ENCODE results near the gene VGLL1. TPM values are rescaled to one million over a fixed set of nuclear protein-coding genes. Genes with fewer than 3 reads are reported as not detected.

The VGLL1 gene
- total RNA-seq, 1 experiment from 2014 or later = not detected

- no peaks in the 10 kb centered on the region for H3K36me3 ChIP-seq (ENCODE audit: control insufficient read depth, insufficient read depth, low read length)
- no peak for TF ChIP-seq TCF7L2 (IDR thresholded peaks at IDR 0.05; ENCODE audit: low read depth, low read length)
- no peak for TF ChIP-seq SIN3A (IDR thresholded peaks at IDR 0.05; ENCODE audit: borderline replicate concordance, insufficient read depth, low read depth, low read length)
- TF ChIP-seq POLR2AphosphoS5 (IDR thresholded peaks at IDR 0.05; ENCODE audit: low read depth, low read length) = no peak
- no peak for TF ChIP-seq REST (IDR thresholded peaks at IDR 0.05; ENCODE audit: insufficient read depth in 1 of 2, low read depth in 2 of 2, low read length in 1 of 2)
- no peak for TF ChIP-seq CTCF (IDR thresholded peaks at IDR 0.05)
- no peaks in the 10 kb centered on the region for H3K27me3 ChIP-seq (ENCODE audit: control insufficient read depth, insufficient read depth, low read length)
- no peak overlapping the region for H3K27ac ChIP-seq (ENCODE audit: low read length)
- ATAC-seq (no peak), DNase-seq (ENCODE audit: low read depth, low spot score) (no peak)
- no peak overlapping the region for H3K4me3 ChIP-seq (ENCODE audit: low read depth in 2 of 2, low read length in 2 of 2)
- intact Hi-C loops (cut with micrococcal nuclease; ENCODE audit: unreplicated experiment) (no loop called here), in situ Hi-C loops (cut with HindIII; ENCODE audit: low pct_unique_long_range_greater_than_20kb, low sequenced_read_pairs) (no loop called here)
- no peaks in the 10 kb centered on the region for H3K9me3 ChIP-seq (ENCODE audit: control insufficient read depth, insufficient read depth, low read depth, low read length)
- CTCF ChIA-PET = no interaction called here
- POLR2A ChIA-PET = no interaction called here
- no TSS peak for BruUV-seq (replicated peaks)
- 0 out of 2 replicates have a peak, but pooled peaks cover 3% of the 10 kb centered on the region for H3K4me1 ChIP-seq (ENCODE audit: control insufficient read depth, insufficient read depth, low read length)
Observed at GRCh38 chrX:136586386-136586785, 54.4 kb downstream of the VGLL1 start.

- no peak for ATAC-seq
- DNase-seq (ENCODE audit: low read depth, low spot score) = no peak
- TF ChIP-seq TCF7L2 (IDR thresholded peaks at IDR 0.05; ENCODE audit: low read depth, low read length) = no peak
- no peak for TF ChIP-seq SIN3A (IDR thresholded peaks at IDR 0.05; ENCODE audit: borderline replicate concordance, insufficient read depth, low read depth, low read length)
- in situ Hi-C loops (cut with HindIII; ENCODE audit: low pct_unique_long_range_greater_than_20kb, low sequenced_read_pairs) = no loop called here
- Histone ChIP-seq H3K4me3 (ENCODE audit: low read depth in 2 of 2, low read length in 2 of 2) (no peak overlapping the region), H3K27ac (ENCODE audit: low read length) (no peak overlapping the region), H3K27me3 (ENCODE audit: control insufficient read depth, insufficient read depth, low read length) (no peaks in the 10 kb centered on the region), H3K36me3 (ENCODE audit: control insufficient read depth, insufficient read depth, low read length) (no peaks in the 10 kb centered on the region), H3K9me3 (ENCODE audit: control insufficient read depth, insufficient read depth, low read depth, low read length) (no peaks in the 10 kb centered on the region), H3K4me1 (ENCODE audit: control insufficient read depth, insufficient read depth, low read length) (0 out of 2 replicates have a peak, but pooled peaks cover 3% of the 10 kb centered on the region)
- CTCF ChIA-PET = no interaction called here
- no TSS peak for BruUV-seq (replicated peaks)
- POLR2A ChIA-PET = no interaction called here
- intact Hi-C loops (cut with micrococcal nuclease; ENCODE audit: unreplicated experiment) = no loop called here
Observed at GRCh38 chrX:136587532-136587931, 55.5 kb downstream of the VGLL1 start.

- BruUV-seq (replicated peaks) = no TSS peak
- CTCF ChIA-PET = no interaction called here
- no peak for ATAC-seq
Observed at GRCh38 chrX:136588036-136588435, 56.0 kb downstream of the VGLL1 start.

More at GRCh38 chrX:136588036-136588435, 56.0 kb downstream of the VGLL1 start:
- H3K36me3 ChIP-seq (ENCODE audit: control insufficient read depth, insufficient read depth, low read length) = no peaks in the 10 kb centered on the region
- H3K4me3 ChIP-seq (ENCODE audit: low read depth in 2 of 2, low read length in 2 of 2) = no peak overlapping the region
- in situ Hi-C loops (cut with HindIII; ENCODE audit: low pct_unique_long_range_greater_than_20kb, low sequenced_read_pairs) (no loop called here), intact Hi-C loops (cut with micrococcal nuclease; ENCODE audit: unreplicated experiment) (no loop called here)
- no peaks in the 10 kb centered on the region for H3K9me3 ChIP-seq (ENCODE audit: control insufficient read depth, insufficient read depth, low read depth, low read length)
- 0 out of 2 replicates have a peak, but pooled peaks cover 3% of the 10 kb centered on the region for H3K4me1 ChIP-seq (ENCODE audit: control insufficient read depth, insufficient read depth, low read length)
- H3K27ac ChIP-seq (ENCODE audit: low read length) = no peak overlapping the region
- no peaks in the 10 kb centered on the region for H3K27me3 ChIP-seq (ENCODE audit: control insufficient read depth, insufficient read depth, low read length)
- no peak for TF ChIP-seq TCF7L2 (IDR thresholded peaks at IDR 0.05; ENCODE audit: low read depth, low read length)
- no peak for TF ChIP-seq CTCF (IDR thresholded peaks at IDR 0.05)
- TF ChIP-seq REST (IDR thresholded peaks at IDR 0.05; ENCODE audit: insufficient read depth in 1 of 2, low read depth in 2 of 2, low read length in 1 of 2) = no peak
- no peak for TF ChIP-seq SIN3A (IDR thresholded peaks at IDR 0.05; ENCODE audit: borderline replicate concordance, insufficient read depth, low read depth, low read length)
- no peak for TF ChIP-seq POLR2AphosphoS5 (IDR thresholded peaks at IDR 0.05; ENCODE audit: low read depth, low read length)
- DNase-seq (ENCODE audit: low read depth, low spot score) = no peak
- POLR2A ChIA-PET = no interaction called here
